HEK293T (cell line): Measurements from ENCODE around the gene MGAT5.

Source experiments
- CTCF ChIA-PET: fragments of 350-600 bp; formaldehyde crosslinking; extraction: SDS; loops from one replicate; lab custom pipeline; 2021; ENCODE audit warnings: antibody characterized with exemption, inconsistent platforms; lab: Yijun Ruan, JAX
- POLR2A ChIA-PET: fragments of 350-600 bp; formaldehyde crosslinking; extraction: SDS; loops from one replicate; lab custom pipeline; 2020; ENCODE audit warnings: antibody characterized with exemption, inconsistent platforms; lab: Yijun Ruan, JAX
- DNase-seq: peaks from one replicate; pipeline ENCODE4 v3.0.0; 2012; ENCODE audit warnings: mixed read lengths; ENCODE audit errors: extremely low spot score
- ARNT ChIP-seq: fragments of 450-650 bp; IDR thresholded peaks from 2 replicates; pipeline ENCODE4 v1.6.1; 2017; ENCODE audit warnings: mild to moderate bottlenecking
- BHLHE40 ChIP-seq: fragments of 450-650 bp; IDR thresholded peaks from 2 replicates; pipeline ENCODE4 v1.6.1; 2016; ENCODE audit warnings: mild to moderate bottlenecking, moderate library complexity, borderline replicate concordance
- CTBP1 ChIP-seq: fragments of 450-650 bp; IDR thresholded peaks from 2 replicates; pipeline ENCODE4 v1.6.1; 2016; ENCODE audit warnings: borderline replicate concordance
- ELF4 ChIP-seq: fragments of 450-650 bp; IDR thresholded peaks from 2 replicates; pipeline ENCODE4 v1.6.1; 2017; ENCODE audit warnings: antibody characterized with exemption
- FOXA1 ChIP-seq: fragments of 450-650 bp; IDR thresholded peaks from 2 replicates; pipeline ENCODE4 v1.6.1; 2016; ENCODE audit warnings: mild to moderate bottlenecking
- FOXK2 ChIP-seq: fragments of 450-650 bp; IDR thresholded peaks from 2 replicates; pipeline ENCODE4 v1.6.1; 2016; ENCODE audit warnings: mild to moderate bottlenecking
- FOXM1 ChIP-seq: fragments of 450-650 bp; IDR thresholded peaks from 2 replicates; pipeline ENCODE4 v1.6.1; 2017; ENCODE audit warnings: mild to moderate bottlenecking, borderline replicate concordance
- HDGF ChIP-seq: fragments of 450-650 bp; IDR thresholded peaks from 2 replicates; pipeline ENCODE4 v1.6.1; 2017; ENCODE audit warnings: antibody characterized with exemption, borderline replicate concordance
- L3MBTL2 ChIP-seq: fragments of 450-650 bp; conservative IDR thresholded peaks from 2 replicates; pipeline ENCODE4 v1.6.1; 2016; ENCODE audit warnings: mild to moderate bottlenecking
- LEF1 ChIP-seq: fragments of 450-650 bp; IDR thresholded peaks from 2 replicates; pipeline ENCODE4 v1.6.1; 2017; ENCODE audit warnings: mild to moderate bottlenecking, borderline replicate concordance
- NFRKB ChIP-seq: fragments of 450-650 bp; IDR thresholded peaks from 2 replicates; pipeline ENCODE4 v1.6.1; 2016; ENCODE audit warnings: mild to moderate bottlenecking, moderate library complexity
- SP1 ChIP-seq: fragments of 450-650 bp; IDR thresholded peaks from 2 replicates; pipeline ENCODE4 v1.6.1; 2017
- SUZ12 ChIP-seq: fragments of 450-650 bp; IDR thresholded peaks from 2 replicates; pipeline ENCODE4 v1.6.1; 2016; ENCODE audit warnings: mild to moderate bottlenecking
- TARDBP ChIP-seq: fragments of 450-650 bp; IDR thresholded peaks from 2 replicates; pipeline ENCODE4 v1.6.1; 2016
- ZNF384 ChIP-seq: fragments of 450-650 bp; IDR thresholded peaks from 2 replicates; pipeline ENCODE4 v1.6.1; 2016
- TF ChIP-seq, protein P1 (sequence below): fragments of 450-650 bp; IDR thresholded peaks from 2 replicates; pipeline ENCODE4 v1.6.1; 2016

MGAT5 gene

DNA sequence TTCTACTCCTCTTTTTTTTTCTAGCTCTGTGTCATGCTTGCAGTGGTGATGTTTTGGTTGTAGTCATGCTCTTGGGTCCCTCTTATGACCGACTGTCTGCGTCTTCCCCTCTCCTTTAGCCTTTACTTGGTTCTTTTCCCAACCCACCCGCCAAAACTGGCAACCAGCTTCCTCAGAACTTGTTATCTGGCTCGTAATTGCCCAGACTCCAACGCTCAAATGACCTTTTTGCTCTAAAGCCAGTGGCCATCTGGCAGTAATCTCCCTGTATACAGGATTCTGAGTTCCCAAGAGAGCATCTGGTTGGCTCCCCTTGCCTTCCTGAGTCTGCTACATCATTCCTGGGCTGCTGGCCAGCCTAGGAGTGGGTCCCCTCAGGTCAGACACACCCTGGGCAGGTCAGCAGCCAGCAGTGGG, 147.2 kb downstream of the MGAT5 start:
- DNase-seq, result no peak
- TF ChIP-seq CTBP1 (no peak), FOXA1 (no peak), SUZ12 (no peak), ARNT (no peak), BHLHE40 (no peak), ELF4 (no peak), FOXM1 (no peak), FOXK2 (no peak), NFRKB (no peak), HDGF (no peak), SP1 (no peak), LEF1 (no peak), L3MBTL2 (no peak)
- TF ChIP-seq, protein P1, sequence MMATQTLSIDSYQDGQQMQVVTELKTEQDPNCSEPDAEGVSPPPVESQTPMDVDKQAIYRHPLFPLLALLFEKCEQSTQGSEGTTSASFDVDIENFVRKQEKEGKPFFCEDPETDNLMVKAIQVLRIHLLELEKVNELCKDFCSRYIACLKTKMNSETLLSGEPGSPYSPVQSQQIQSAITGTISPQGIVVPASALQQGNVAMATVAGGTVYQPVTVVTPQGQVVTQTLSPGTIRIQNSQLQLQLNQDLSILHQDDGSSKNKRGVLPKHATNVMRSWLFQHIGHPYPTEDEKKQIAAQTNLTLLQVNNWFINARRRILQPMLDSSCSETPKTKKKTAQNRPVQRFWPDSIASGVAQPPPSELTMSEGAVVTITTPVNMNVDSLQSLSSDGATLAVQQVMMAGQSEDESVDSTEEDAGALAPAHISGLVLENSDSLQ, result no peak
- CTCF ChIA-PET, result interaction anchor here (1.8 kb wide), 1 partner anchor 10 kb away, joined by 10 read pairs; no protein-coding TSS in a partner anchor
- POLR2A ChIA-PET, result no interaction called here

DNA sequence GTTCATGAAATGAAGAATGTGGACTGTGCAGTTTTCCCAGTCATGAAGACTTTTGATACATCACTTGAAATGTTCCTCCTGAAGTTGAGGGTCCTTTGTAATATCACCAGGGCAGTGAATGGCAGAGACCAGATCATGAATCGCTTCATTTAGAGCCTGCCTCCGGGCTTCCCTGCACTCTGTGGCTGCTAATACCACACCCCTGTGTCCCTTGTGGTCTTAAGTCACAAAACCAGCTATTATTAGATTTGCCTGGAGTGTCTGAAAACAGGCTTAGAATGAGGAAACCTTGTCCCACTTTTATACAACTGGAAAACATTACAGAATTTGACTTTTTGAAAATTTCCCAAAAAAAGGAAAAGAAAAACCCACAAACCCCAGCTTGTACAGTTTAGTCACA, 147.9 kb downstream of the MGAT5 start:
- no peak for DNase-seq
- ChIA-PET POLR2A (no interaction called here), CTCF (interaction anchor here (1.0 kb wide), 1 partner anchor 49 kb away, joined by 3 read pairs; no protein-coding TSS in a partner anchor)
- TF ChIP-seq SP1 (no peak), FOXA1 (no peak), FOXK2 (no peak), LEF1 (no peak), CTBP1 (no peak), NFRKB (no peak)
- TF ChIP-seq, protein P1, result no peak

- POLR2A ChIA-PET, result no interaction called here
- TF ChIP-seq, protein P1, result no peak
- TF ChIP-seq FOXK2 (no peak), BHLHE40 (no peak), SP1 (no peak), L3MBTL2 (no peak), FOXM1 (no peak), ELF4 (no peak), TARDBP (no peak), LEF1 (no peak), ARNT (no peak), HDGF (no peak), FOXA1 (no peak), NFRKB (no peak), SUZ12 (no peak), ZNF384 (no peak), CTBP1 (no peak)
- CTCF ChIA-PET, result interaction anchor here (1.0 kb wide), 1 partner anchor 48 kb away, joined by 3 read pairs; no protein-coding TSS in a partner anchor
- DNase-seq, result no peak
These were observed 148.5 kb downstream of the MGAT5 start for GRCh38 chr2:134402410-134402809.

DNA sequence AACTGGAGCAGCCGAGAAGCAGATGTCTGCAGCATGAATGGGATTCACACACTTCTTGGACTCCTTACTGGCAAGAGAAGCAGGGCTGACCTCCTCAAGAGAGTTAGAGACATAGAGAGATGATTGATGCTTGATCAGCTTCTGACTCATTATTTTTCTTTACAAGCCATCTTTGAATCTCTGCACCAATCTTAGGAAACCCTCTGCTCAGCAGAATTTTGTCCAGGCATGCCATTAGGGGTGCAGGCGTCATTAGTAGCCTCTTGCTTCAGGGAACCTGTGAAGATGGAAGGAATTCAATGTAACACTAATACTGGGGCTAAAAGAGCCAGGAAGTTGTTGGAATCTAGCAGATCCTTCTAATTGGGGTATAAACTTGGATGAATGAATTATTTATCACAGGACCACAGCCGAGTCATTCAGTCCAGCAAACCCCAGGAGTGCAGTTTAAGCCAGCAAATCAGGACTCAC, 151.8 kb downstream of the MGAT5 start:
- DNase-seq, result no peak
- no peak for TF ChIP-seq BHLHE40
- no peak for TF ChIP-seq FOXA1
- TF ChIP-seq SP1, result no peak
- no peak for TF ChIP-seq ARNT
- no peak for TF ChIP-seq FOXM1
- no peak for TF ChIP-seq FOXK2
- TF ChIP-seq LEF1, result no peak
- TF ChIP-seq ELF4, result no peak
- no peak for TF ChIP-seq HDGF
- no peak for TF ChIP-seq SUZ12
- TF ChIP-seq NFRKB, result no peak
- TF ChIP-seq, protein P1, result no peak
- no peak for TF ChIP-seq CTBP1
- no peak for TF ChIP-seq ZNF384
- CTCF ChIA-PET, result interaction anchor here (1.1 kb wide), 1 partner anchor 284 kb away, joined by 4 read pairs; no protein-coding TSS in a partner anchor
- POLR2A ChIA-PET, result no interaction called here

DNA sequence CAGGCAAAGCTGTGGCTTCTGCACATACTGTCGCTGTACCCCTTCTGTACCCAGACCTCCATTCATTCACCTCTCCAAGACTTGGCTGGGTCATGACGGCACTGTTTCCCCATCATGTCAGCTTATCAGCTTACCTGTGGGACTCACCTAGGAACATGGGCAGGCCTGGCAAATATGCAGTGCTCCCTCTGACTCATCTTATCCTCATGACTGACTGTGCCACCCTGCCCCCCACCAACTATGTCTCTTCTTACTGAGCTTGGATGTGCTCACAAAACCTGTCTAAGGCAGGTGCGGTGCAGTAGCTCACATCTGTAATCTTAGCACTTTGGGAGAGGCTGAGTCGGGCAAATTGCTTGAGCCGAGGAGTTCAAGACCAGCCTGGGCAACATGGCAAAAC, 152.4 kb downstream of the MGAT5 start:
- DNase-seq, result no peak
- ChIA-PET CTCF (interaction anchor here (1.0 to 1.1 kb wide), 2 partner anchors 45 to 285 kb away, joined by 3 to 4 read pairs; no protein-coding TSS in a partner anchor), POLR2A (no interaction called here)

More for the DNA sequence above, 152.4 kb downstream of the MGAT5 start:
- TF ChIP-seq ZNF384 (no peak), NFRKB (no peak), L3MBTL2 (no peak), CTBP1 (no peak), TARDBP (no peak), FOXA1 (no peak), SP1 (no peak), ELF4 (no peak), HDGF (no peak), FOXM1 (no peak), ARNT (no peak), FOXK2 (no peak)
- TF ChIP-seq, protein P1, result no peak
